Psoas muscle (tissue), 8 donors: Measurements from ENCODE around the gene ELP5. TPM values are rescaled to one million over a fixed set of nuclear protein-coding genes. Genes with fewer than 3 reads are reported as not detected.

ENCODE experiments used
- ATAC-seq, 4 donors: fragments of 200-7000 bp; cut with Tn5 transposase; one replicate each; pipeline ENCODE4 v1.9.1; 2020; ENCODE audit warnings: moderate library complexity in 3 of 4, mild to moderate bottlenecking in 2 of 4
- DNase-seq, 2 donors: peaks; one replicate each; pipeline ENCODE4 v3.0.0-alpha.2; 2020
- H3K27ac ChIP-seq: fragments of 200-600 bp; one replicate; pipeline ENCODE4 v1.8.0; 2022
- H3K27me3 ChIP-seq, 3 donors: fragments of 200-600 bp in 1 of 3; one replicate each; pipeline versions ENCODE4 v1.6.1 to v1.8.0; 2013 to 2022; ENCODE audit warnings: low read length in 2 of 3, mild to moderate bottlenecking in 2 of 3, moderate library complexity in 1 of 3; ENCODE audit not compliant: insufficient read depth in 3 of 3
- H3K36me3 ChIP-seq, 2 donors: fragments of 200-600 bp in 1 of 2; one replicate each; pipeline versions ENCODE4 v1.6.1 to v1.8.0; 2013 to 2022; ENCODE audit warnings: low read depth in 1 of 2, mild to moderate bottlenecking in 1 of 2, moderate library complexity in 1 of 2; ENCODE audit not compliant: insufficient read depth in 1 of 2
- H3K4me1 ChIP-seq: fragments of 200-600 bp; one replicate; pipeline ENCODE4 v1.8.0; 2022
- H3K4me3 ChIP-seq: fragments of 200-600 bp; one replicate; pipeline ENCODE4 v1.8.0; 2022; ENCODE audit warnings: mild to moderate bottlenecking
- H3K9me3 ChIP-seq: fragments of 200-600 bp; one replicate; pipeline ENCODE4 v1.8.0; 2022
- WGBS, 3 donors: extraction: QIAGEN DNeasy Blood & Tissue Kit; methylation state at CpG; one replicate each; pipeline versions ENCODE4 v1.1.6 to v1.1.7; 2013; 5-methylcytosine and 5-hydroxymethylcytosine counted together
- intact Hi-C, 2 donors: fragments of 100-400 bp; cut with DNase I; formaldehyde crosslinking; loops; one replicate each; pipeline versions ENCODE4 v1.11.0 to v1.14.2; 2022
- polyA plus RNA-seq, 3 donors: library from polyadenylated mRNA; stranded (reverse); fragments of 200-250 nt; gene quantifications; one replicate each; pipeline ENCODE4 v1.2.3, GENCODE V29; 2013
- total RNA-seq, 4 donors: library from RNA; stranded (reverse); fragmentation: NEBNext Ultra II Directional in 2 of 4; extraction: Animal tissue kit (Norgen Biotek cat#: 25700) in 2 of 4; gene quantifications; one replicate each; pipeline versions ENCODE4 v1.2.1 to v1.2.4, GENCODE V29; 2021 to 2023
- TF ChIP-seq, protein P1 (sequence below): fragments of 200-600 bp; IDR thresholded peaks from one replicate; pipeline ENCODE4 v1.8.0; 2022; ENCODE audit warnings: antibody characterized with exemption
- donor health status: healthy with polysubstance abuse.
- donor health status: DM: no; HTN: no; CAD: no; lungs with moderate emphysema.
- donor health status: Bipolar disorder and iron deficiency.
- donor health status: healthy.
- donor health status: DM: yes; HTN: yes; CAD: no.
- donor health status: DM: no; HTN: no; CAD: no.
- donor health status: DM: no; HTN: no; CAD: no.
- donor health status: DM: yes; HTN: yes; CAD: no.

Gene ELP5
- total and polyA plus RNA-seq, 7 donors, result 50.4 to 104 (median 81.0) TPM

GRCh38 chr17:7234083-7234951 is 17.7 kb upstream of the ELP5 start, which contains the start of gene DVL2:
DVL2 (minus strand) TSS chr17:7234517; CDS start chr17:7234262, 255 bp downstream.
- ATAC-seq (peak; percentile 67 to 79 (median 72)), DNase-seq (peak; percentile 93 to 98)
- Histone ChIP-seq H3K27ac (peak within 1 kb of the TSS; percentile 81), H3K9me3 (no peaks in the 10 kb centered on the region), H3K36me3 (peaks cover 0 to 34% of the 10 kb centered on the region in 2 donors), H3K4me1 (peaks cover 29% of the 10 kb centered on the region), H3K4me3 (peak within 1 kb of the TSS; percentile 94), H3K27me3 (no peaks in the 10 kb centered on the region)
- intact Hi-C loops, result loop anchor here in 1 of 2 donors (10.0 kb wide), 1 partner anchor 350 kb away; the partner anchor contains the start of gene MPDU1
- TF ChIP-seq, protein P1, sequence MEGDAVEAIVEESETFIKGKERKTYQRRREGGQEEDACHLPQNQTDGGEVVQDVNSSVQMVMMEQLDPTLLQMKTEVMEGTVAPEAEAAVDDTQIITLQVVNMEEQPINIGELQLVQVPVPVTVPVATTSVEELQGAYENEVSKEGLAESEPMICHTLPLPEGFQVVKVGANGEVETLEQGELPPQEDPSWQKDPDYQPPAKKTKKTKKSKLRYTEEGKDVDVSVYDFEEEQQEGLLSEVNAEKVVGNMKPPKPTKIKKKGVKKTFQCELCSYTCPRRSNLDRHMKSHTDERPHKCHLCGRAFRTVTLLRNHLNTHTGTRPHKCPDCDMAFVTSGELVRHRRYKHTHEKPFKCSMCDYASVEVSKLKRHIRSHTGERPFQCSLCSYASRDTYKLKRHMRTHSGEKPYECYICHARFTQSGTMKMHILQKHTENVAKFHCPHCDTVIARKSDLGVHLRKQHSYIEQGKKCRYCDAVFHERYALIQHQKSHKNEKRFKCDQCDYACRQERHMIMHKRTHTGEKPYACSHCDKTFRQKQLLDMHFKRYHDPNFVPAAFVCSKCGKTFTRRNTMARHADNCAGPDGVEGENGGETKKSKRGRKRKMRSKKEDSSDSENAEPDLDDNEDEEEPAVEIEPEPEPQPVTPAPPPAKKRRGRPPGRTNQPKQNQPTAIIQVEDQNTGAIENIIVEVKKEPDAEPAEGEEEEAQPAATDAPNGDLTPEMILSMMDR, result no peak
- 0% methylated on average over 58 to 72 of the region's 72 CpGs for WGBS, 3 donors

- TF ChIP-seq, protein P1, result no peak
- Histone ChIP-seq H3K9me3 (no peaks in the 10 kb centered on the region), H3K4me3 (peak overlapping the region; percentile 94), H3K27me3 (no peaks in the 10 kb centered on the region), H3K27ac (peak overlapping the region; percentile 81), H3K36me3 (peaks cover 4 to 31% of the 10 kb centered on the region in 2 donors), H3K4me1 (peaks cover 41% of the 10 kb centered on the region)
- peak in 1 of 2 donors; percentile 15 for DNase-seq
- intact Hi-C loops, result loop anchor here in 1 of 2 donors (2.0 to 10.0 kb wide), 2 partner anchors 15 to 349 kb away; partner anchors contain the start of gene MPDU1
- ATAC-seq, result no peak
- WGBS, 3 donors, result 78 to 89% (median 83%) methylated on average over 22 of the region's 22 CpGs
These were observed 16.0 kb upstream of the ELP5 start for GRCh38 chr17:7235693-7236665.

- Histone ChIP-seq H3K4me3 (peak overlapping the region; percentile 96), H3K4me1 (peaks cover 46% of the 10 kb centered on the region), H3K27ac (peak overlapping the region; percentile 96), H3K36me3 (peaks cover 7 to 34% of the 10 kb centered on the region in 2 donors), H3K9me3 (no peaks in the 10 kb centered on the region), H3K27me3 (no peaks in the 10 kb centered on the region)
- ATAC-seq, result no peak
- TF ChIP-seq, protein P1, result no peak
- intact Hi-C loops, result loop anchor here in 1 of 2 donors (2.0 to 10.0 kb wide), 2 partner anchors 16 to 348 kb away; partner anchors contain the start of gene MPDU1
- peak in 1 of 2 donors; percentile 10 for DNase-seq
- WGBS, 3 donors, result 78 to 86% (median 83%) methylated on average over 6 of the region's 6 CpGs
These were observed 15.2 kb upstream of the ELP5 start for GRCh38 chr17:7236808-7237207.

DNA sequence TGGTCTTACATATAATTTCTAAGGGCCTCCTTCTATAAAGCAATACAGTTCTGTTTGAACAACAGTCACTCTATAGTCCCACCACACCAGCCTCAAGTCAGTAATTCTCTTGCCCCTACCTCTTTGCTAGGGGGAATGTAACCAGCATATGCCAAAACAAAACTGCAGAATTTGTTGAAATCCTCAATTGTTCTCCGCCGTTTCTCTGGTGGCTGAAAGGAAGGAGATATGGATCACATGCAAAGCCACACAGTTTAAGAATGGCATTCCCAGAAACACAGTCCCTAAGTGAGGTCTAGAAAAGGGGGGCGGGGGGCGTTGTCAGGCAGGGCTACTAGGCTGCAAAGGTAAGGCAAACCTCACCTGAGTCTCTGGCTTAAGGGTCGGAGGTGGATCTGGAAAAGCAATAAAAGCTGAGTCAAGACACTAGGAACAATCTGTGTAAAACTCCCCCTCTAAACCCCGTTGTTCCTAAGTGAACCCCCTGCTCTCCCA is 14.7 kb upstream of the ELP5 start:
- 27 to 38% (median 33%) methylated on average over 6 of the region's 6 CpGs for WGBS, 3 donors
- ATAC-seq, result no peak
- intact Hi-C loops, result loop anchor here in 1 of 2 donors (2.0 to 10.0 kb wide), 2 partner anchors 17 to 347 kb away; partner anchors contain the start of gene MPDU1

More for the DNA sequence above, 14.7 kb upstream of the ELP5 start:
- no peak for DNase-seq
- H3K4me1 ChIP-seq, result peaks cover 41% of the 10 kb centered on the region
- peaks cover 7 to 34% of the 10 kb centered on the region in 2 donors for H3K36me3 ChIP-seq
- TF ChIP-seq, protein P1, result no peak
- peak overlapping the region; percentile 96 for H3K27ac ChIP-seq
- peak overlapping the region; percentile 96 for H3K4me3 ChIP-seq
- H3K9me3 ChIP-seq, result no peaks in the 10 kb centered on the region
- no peaks in the 10 kb centered on the region for H3K27me3 ChIP-seq
